Sigmoid colon (tissue), 7 donors: ENCODE results near the gene SDK1. TPM values are rescaled to one million over a fixed set of nuclear protein-coding genes. Genes with fewer than 3 reads are reported as not detected.

ENCODE experiments used
- DNase-seq: peaks from one replicate; pipeline ENCODE4 v3.0.0-alpha.2; 2019
- H3K27ac ChIP-seq, 4 donors: fragments of 200-600 bp; sonication (generic); one replicate each; pipeline ENCODE4 v1.5.1; 2016 to 2019; ENCODE audit warnings: mild to moderate bottlenecking in 1 of 4
- H3K27me3 ChIP-seq, 3 donors: fragments of 200-600 bp; sonication (generic); one replicate each; pipeline ENCODE4 v1.5.1; 2019; ENCODE audit warnings: mild to moderate bottlenecking in 1 of 3
- H3K36me3 ChIP-seq, 4 donors: fragments of 200-600 bp; sonication (generic); one replicate each; pipeline ENCODE4 v1.5.1; 2016 to 2019
- H3K4me1 ChIP-seq, 4 donors: fragments of 200-600 bp; sonication (generic); one replicate each; pipeline ENCODE4 v1.5.1; 2017 to 2019
- H3K4me3 ChIP-seq, 4 donors: fragments of 200-600 bp; sonication (generic); one replicate each; pipeline ENCODE4 v1.5.1; 2017 to 2019; ENCODE audit warnings: mild to moderate bottlenecking in 2 of 4, moderate library complexity in 1 of 4
- H3K9me3 ChIP-seq, 4 donors: fragments of 200-600 bp in 3 of 4; sonication (generic) in 3 of 4; one replicate each; pipeline versions ENCODE4 v1.5.1 to v1.6.1; 2013 to 2019
- CTCF ChIP-seq, 4 experiments: fragments of 450-650 bp in 3 of 4; fragments of 200-600 bp in 1 of 4; IDR thresholded peaks; one replicate each; pipeline ENCODE4 v1.5.1; 2016 to 2019; ENCODE audit warnings: antibody characterized with exemption in 4 of 4, mild to moderate bottlenecking in 3 of 4, moderate library complexity in 2 of 4
- EP300 ChIP-seq, 4 donors: sonication (generic); formaldehyde crosslinking; IDR thresholded peaks; one replicate each; pipeline ENCODE4 v1.6.1; 2017; ENCODE audit warnings: antibody characterized with exemption in 4 of 4
- POLR2A ChIP-seq, 2 donors: fragments of 450-650 bp; IDR thresholded peaks; one replicate each; pipeline ENCODE4 v1.6.1; 2016; ENCODE audit warnings: antibody characterized with exemption in 2 of 2, mild to moderate bottlenecking in 2 of 2, moderate library complexity in 2 of 2
- POLR2AphosphoS5 ChIP-seq, 4 donors: sonication (generic); formaldehyde crosslinking; IDR thresholded peaks; one replicate each; pipeline ENCODE4 v1.6.1; 2017; ENCODE audit warnings: antibody characterized with exemption in 4 of 4
- WGBS, 2 donors: extraction: QIAGEN DNeasy Blood & Tissue Kit; methylation state at CpG; one replicate each; pipeline ENCODE4 v1.1.7; 2013; 5-methylcytosine and 5-hydroxymethylcytosine counted together
- intact Hi-C: fragments of 100-400 bp; cut with DNase I; formaldehyde crosslinking; loops from one replicate; pipeline ENCODE4 v1.15.1; 2023
- polyA plus RNA-seq, 3 donors: library from polyadenylated mRNA; stranded (reverse); fragments of 200-250 nt; gene quantifications; one replicate each; pipeline ENCODE4 v1.2.3, GENCODE V29; 2013
- total RNA-seq, 4 donors: library from RNA; depleted of rRNA; stranded (reverse); fragments of >200 nt; gene quantifications; one replicate each; pipeline ENCODE4 v1.1.0, GENCODE V29; 2016
- donor health status: healthy with polysubstance abuse.
- donor health status: Bipolar disorder and iron deficiency.
- donor health status: healthy.

Gene SDK1
- total and polyA plus RNA-seq, 7 donors: under 0.01 to 23.0 (median 10.0) TPM; not detected in 1

- TF ChIP-seq POLR2AphosphoS5 (IDR thresholded peaks at IDR 0.05): no peak
- TF ChIP-seq EP300 (IDR thresholded peaks at IDR 0.05): no peak
- no peak for TF ChIP-seq POLR2A (IDR thresholded peaks at IDR 0.05)
- no peak for TF ChIP-seq CTCF (IDR thresholded peaks at IDR 0.05)
- no peak for DNase-seq
- intact Hi-C loops: no loop called here
These were observed 135.1 kb downstream of the SDK1 start for GRCh38 chr7:3436112-3436511.

GRCh38 chr7:3436746-3437145 lies 135.7 kb downstream of the SDK1 start:
- no peak for TF ChIP-seq EP300 (IDR thresholded peaks at IDR 0.05)
- no peak for TF ChIP-seq POLR2A (IDR thresholded peaks at IDR 0.05)
- TF ChIP-seq CTCF (IDR thresholded peaks at IDR 0.05): no peak
- no peak for TF ChIP-seq POLR2AphosphoS5 (IDR thresholded peaks at IDR 0.05)
- DNase-seq: no peak
- H3K4me1 ChIP-seq: peaks cover 0 to 13% (median 4%) of the 10 kb centered on the region in 4 donors
- intact Hi-C loops: no loop called here
- H3K36me3 ChIP-seq: no peaks in the 10 kb centered on the region
- no peaks in the 10 kb centered on the region for H3K27me3 ChIP-seq
- 87 to 91% methylated on average over 5 of the region's 5 CpGs for WGBS, 2 donors
- H3K4me3 ChIP-seq: no peak overlapping the region
- no peak overlapping the region for H3K27ac ChIP-seq
- H3K9me3 ChIP-seq: no peaks in the 10 kb centered on the region

More at GRCh38 chr7:3436112-3436511, 135.1 kb downstream of the SDK1 start:
- H3K4me3 ChIP-seq: no peak overlapping the region
- H3K36me3 ChIP-seq: no peaks in the 10 kb centered on the region
- no peak overlapping the region for H3K27ac ChIP-seq
- peaks cover 0 to 13% (median 4%) of the 10 kb centered on the region in 4 donors for H3K4me1 ChIP-seq
- 87 to 89% methylated on average over 2 of the region's 2 CpGs for WGBS, 2 donors
- no peaks in the 10 kb centered on the region for H3K9me3 ChIP-seq
- no peaks in the 10 kb centered on the region for H3K27me3 ChIP-seq

GRCh38 chr7:3437467-3437866 lies 136.4 kb downstream of the SDK1 start:
- Histone ChIP-seq H3K27me3 (no peaks in the 10 kb centered on the region), H3K4me3 (no peak overlapping the region), H3K27ac (no peak overlapping the region), H3K36me3 (no peaks in the 10 kb centered on the region), H3K9me3 (no peaks in the 10 kb centered on the region), H3K4me1 (peaks cover 0 to 13% (median 4%) of the 10 kb centered on the region in 4 donors)
- DNase-seq: no peak
- intact Hi-C loops: no loop called here
- TF ChIP-seq POLR2AphosphoS5 (IDR thresholded peaks at IDR 0.05): no peak
- TF ChIP-seq POLR2A (IDR thresholded peaks at IDR 0.05): no peak
- TF ChIP-seq EP300 (IDR thresholded peaks at IDR 0.05): no peak
- TF ChIP-seq CTCF (IDR thresholded peaks at IDR 0.05): no peak
- 88 to 94% methylated on average over 6 of the region's 6 CpGs for WGBS, 2 donors

- DNase-seq: no peak
- Histone ChIP-seq H3K9me3 (no peaks in the 10 kb centered on the region), H3K27ac (no peak overlapping the region), H3K4me1 (peaks cover 0 to 13% (median 4%) of the 10 kb centered on the region in 4 donors), H3K36me3 (no peaks in the 10 kb centered on the region), H3K4me3 (no peak overlapping the region), H3K27me3 (no peaks in the 10 kb centered on the region)
- TF ChIP-seq CTCF (IDR thresholded peaks at IDR 0.05) (no peak), POLR2A (IDR thresholded peaks at IDR 0.05) (no peak), POLR2AphosphoS5 (IDR thresholded peaks at IDR 0.05) (no peak), EP300 (IDR thresholded peaks at IDR 0.05) (no peak)
- WGBS, 2 donors: 81 to 86% methylated on average over 4 of the region's 4 CpGs
- intact Hi-C loops: no loop called here
These were observed 137.3 kb downstream of the SDK1 start for GRCh38 chr7:3438352-3438751.
